ENCODE results near the gene RASSF3.

RASSF3 gene

GRCh38 chr12:64656429-64656828 lies 46.1 kb downstream of the RASSF3 start:
- no peaks in the 10 kb centered on the region for H3K9me3 Mint-ChIP-seq
- H3K36me3 Mint-ChIP-seq (ENCODE audit: low read depth) = peaks cover 16% of the 10 kb centered on the region
- H3K27me3 Mint-ChIP-seq (ENCODE audit: low read depth, poor library complexity) = no peaks in the 10 kb centered on the region
- no peak for DNase-seq
- TF ChIP-seq CTCF (IDR thresholded peaks at IDR 0.05) = no peak
- peak overlapping the region; percentile 53 for H3K27ac Mint-ChIP-seq
- peaks cover 30% of the 10 kb centered on the region for H3K4me1 Mint-ChIP-seq
- no peak overlapping the region for H3K4me3 Mint-ChIP-seq

- no peak for DNase-seq
- no peak overlapping the region for H3K4me3 Mint-ChIP-seq
- no peaks in the 10 kb centered on the region for H3K27me3 Mint-ChIP-seq (ENCODE audit: low read depth, poor library complexity)
- peaks cover 16% of the 10 kb centered on the region for H3K36me3 Mint-ChIP-seq (ENCODE audit: low read depth)
- H3K4me1 Mint-ChIP-seq = peaks cover 41% of the 10 kb centered on the region
- H3K9me3 Mint-ChIP-seq = no peaks in the 10 kb centered on the region
- H3K27ac Mint-ChIP-seq = no peak overlapping the region
- no peak for TF ChIP-seq CTCF (IDR thresholded peaks at IDR 0.05)
Observed at GRCh38 chr12:64658892-64659481, 48.7 kb downstream of the RASSF3 start.

- no peaks in the 10 kb centered on the region for H3K27me3 Mint-ChIP-seq (ENCODE audit: low read depth, poor library complexity)
- no peak for TF ChIP-seq CTCF (IDR thresholded peaks at IDR 0.05)
- no peaks in the 10 kb centered on the region for H3K9me3 Mint-ChIP-seq
Observed at GRCh38 chr12:64660237-64661018, 50.1 kb downstream of the RASSF3 start.

GRCh38 chr12:64663015-64663414 lies 52.7 kb downstream of the RASSF3 start:
- Mint-ChIP-seq H3K4me3 (no peak overlapping the region), H3K27ac (peak overlapping the region; percentile 92), H3K9me3 (no peaks in the 10 kb centered on the region), H3K27me3 (ENCODE audit: low read depth, poor library complexity) (no peaks in the 10 kb centered on the region), H3K4me1 (peaks cover 56% of the 10 kb centered on the region), H3K36me3 (ENCODE audit: low read depth) (peaks cover 5% of the 10 kb centered on the region)
- no peak for DNase-seq
- no peak for TF ChIP-seq CTCF (IDR thresholded peaks at IDR 0.05)

More at GRCh38 chr12:64660237-64661018, 50.1 kb downstream of the RASSF3 start:
- no peak for DNase-seq
- Mint-ChIP-seq H3K36me3 (ENCODE audit: low read depth) (peaks cover 12% of the 10 kb centered on the region), H3K4me1 (peaks cover 48% of the 10 kb centered on the region), H3K27ac (no peak overlapping the region), H3K4me3 (no peak overlapping the region)

- Mint-ChIP-seq H3K4me1 (peaks cover 69% of the 10 kb centered on the region), H3K27me3 (ENCODE audit: low read depth, poor library complexity) (peaks cover 4% of the 10 kb centered on the region), H3K36me3 (ENCODE audit: low read depth) (no peaks in the 10 kb centered on the region), H3K4me3 (no peak overlapping the region), H3K27ac (no peak overlapping the region), H3K9me3 (no peaks in the 10 kb centered on the region)
- TF ChIP-seq CTCF (IDR thresholded peaks at IDR 0.05) = no peak
- DNase-seq = no peak
Observed at GRCh38 chr12:64665514-64665913, 55.2 kb downstream of the RASSF3 start.

Data from nephron progenitor cell (in vitro differentiated cells).